ENCODE measurements around the gene ZNF841. TPM values are rescaled to one million over a fixed set of nuclear protein-coding genes. Genes with fewer than 3 reads are reported as not detected.

Gene ZNF841
- total and polyA plus RNA-seq, 9 of the 15 experiments (the other 6 are each of a cell fraction or from before 2014, with no cell fraction given): 3.1 to 17.1 (median 11.0) TPM

- TF ChIP-seq MITF (IDR thresholded peaks at IDR 0.05): no peak
- TF ChIP-seq RBM15 (IDR thresholded peaks at IDR 0.05; ENCODE audit: insufficient read depth, low read length): no peak
- TF ChIP-seq FOXA3 (CRISPR knock-in tag; conservative IDR thresholded peaks at IDR 0.05 in 1 of 2, IDR thresholded peaks at IDR 0.05 in 1 of 2): no peak
- peak in 1 of 2 experiments; percentile 57; a peak in 1 of 4 replicates for TF ChIP-seq KDM4B (IDR thresholded peaks at IDR 0.05; ENCODE audit: borderline replicate concordance in 2 of 2, low read depth in 1 of 2)
- TF ChIP-seq GTF2A2 (tag; IDR thresholded peaks at IDR 0.05): no peak
- TF ChIP-seq NEUROD1 (IDR thresholded peaks at IDR 0.05; ENCODE audit: borderline replicate concordance, low read depth, low read length, partially characterized antibody): no peak
- no peak for TF ChIP-seq GMEB1 (CRISPR knock-in tag; IDR thresholded peaks at IDR 0.05)
- TF ChIP-seq ZNF583 (CRISPR knock-in tag; IDR thresholded peaks at IDR 0.05): no peak
- no peak for TF ChIP-seq SNAPC5 (CRISPR knock-in tag; IDR thresholded peaks at IDR 0.05)
- no peak for TF ChIP-seq BHLHE40 (IDR thresholded peaks at IDR 0.05; ENCODE audit: low read length)
- no peak for TF ChIP-seq TSHZ1 (CRISPR knock-in tag; IDR thresholded peaks at IDR 0.05)
- TF ChIP-seq ZNF217 (CRISPR knock-in tag; IDR thresholded peaks at IDR 0.05): no peak
- no peak for TF ChIP-seq XRCC5 (IDR thresholded peaks at IDR 0.05; ENCODE audit: low read depth, low read length)
- TF ChIP-seq ZBTB12 (CRISPR knock-in tag; IDR thresholded peaks at IDR 0.05): no peak
- no peak for TF ChIP-seq ZEB2 (IDR thresholded peaks at IDR 0.05)
Measured at GRCh38 chr19:52095172-52096014, at the start of gene ZNF841 (continued).
